Spleen (tissue), 7 donors: ENCODE measurements around the gene CHD3.

Experiments
- CTCF ChIP-seq, 11 experiments: fragments of 200-600 bp in 7 of 11; fragments of 450-650 bp in 4 of 11; sonication (generic) in 4 of 11; IDR thresholded peaks in 8 of 11; conservative IDR thresholded peaks in 3 of 11; 1 replicate in 7 of 11; 2 replicates in 4 of 11; pipeline versions ENCODE4 v1.4.0 to v1.8.0; 2016 to 2021; ENCODE audit warnings: antibody characterized with exemption in 11 of 11, inconsistent platforms in 4 of 11, mild to moderate bottlenecking in 1 of 11
- POLR2A ChIP-seq, 3 donors: fragments of 450-650 bp; IDR thresholded peaks; one replicate each; pipeline ENCODE4 v1.5.1; 2017; ENCODE audit warnings: antibody characterized with exemption in 3 of 3, mild to moderate bottlenecking in 1 of 3
- donor health status: DM: no; HTN: no; CAD: no; lungs with moderate emphysema.
- donor health status: DM: no; HTN: no; CAD: no.
- donor health status: DM: no; HTN: no; CAD: no.

- TF ChIP-seq POLR2A (IDR thresholded peaks at IDR 0.05) (peak in 1 of 3 donors; percentile 75), CTCF (IDR thresholded peaks at IDR 0.05 in 8 of 11, conservative IDR thresholded peaks at IDR 0.05 in 3 of 11) (peak in 1 of 11 experiments; percentile 26)
Observed at GRCh38 chr17:7844292-7845154, 44.1 kb upstream of the CHD3 start.
